ENCODE measurements around the gene VANGL2.

The VANGL2 gene

DNA sequence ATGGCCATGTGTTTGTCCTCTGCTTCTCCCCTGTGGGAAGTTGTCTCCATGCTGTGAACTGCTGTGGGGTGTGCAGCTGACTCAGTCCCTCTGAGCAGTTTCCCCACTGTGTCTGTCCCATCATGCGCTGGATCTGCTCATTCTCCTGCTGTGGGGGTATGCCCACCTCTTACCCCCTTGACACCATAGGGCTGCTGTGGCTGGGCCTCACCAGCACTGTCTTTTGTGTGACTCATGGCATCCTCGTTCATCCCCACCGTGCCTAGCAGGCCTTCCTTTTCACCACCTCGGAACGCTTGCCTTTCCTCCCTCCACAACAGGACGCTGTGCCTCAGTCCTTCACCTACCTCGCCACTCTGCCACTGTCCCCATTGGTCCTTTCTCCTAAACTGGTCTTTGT is 27.3 kb downstream of the VANGL2 start:
- DNase-seq (ENCODE audit: low read depth) = no peak
- TF ChIP-seq, protein P1, sequence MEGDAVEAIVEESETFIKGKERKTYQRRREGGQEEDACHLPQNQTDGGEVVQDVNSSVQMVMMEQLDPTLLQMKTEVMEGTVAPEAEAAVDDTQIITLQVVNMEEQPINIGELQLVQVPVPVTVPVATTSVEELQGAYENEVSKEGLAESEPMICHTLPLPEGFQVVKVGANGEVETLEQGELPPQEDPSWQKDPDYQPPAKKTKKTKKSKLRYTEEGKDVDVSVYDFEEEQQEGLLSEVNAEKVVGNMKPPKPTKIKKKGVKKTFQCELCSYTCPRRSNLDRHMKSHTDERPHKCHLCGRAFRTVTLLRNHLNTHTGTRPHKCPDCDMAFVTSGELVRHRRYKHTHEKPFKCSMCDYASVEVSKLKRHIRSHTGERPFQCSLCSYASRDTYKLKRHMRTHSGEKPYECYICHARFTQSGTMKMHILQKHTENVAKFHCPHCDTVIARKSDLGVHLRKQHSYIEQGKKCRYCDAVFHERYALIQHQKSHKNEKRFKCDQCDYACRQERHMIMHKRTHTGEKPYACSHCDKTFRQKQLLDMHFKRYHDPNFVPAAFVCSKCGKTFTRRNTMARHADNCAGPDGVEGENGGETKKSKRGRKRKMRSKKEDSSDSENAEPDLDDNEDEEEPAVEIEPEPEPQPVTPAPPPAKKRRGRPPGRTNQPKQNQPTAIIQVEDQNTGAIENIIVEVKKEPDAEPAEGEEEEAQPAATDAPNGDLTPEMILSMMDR (IDR thresholded peaks at IDR 0.05; ENCODE audit: insufficient read depth, low read depth, low read length, missing control alignments) = no peak
- H3K4me3 ChIP-seq (ENCODE audit: low read length) = no peak overlapping the region

DNA sequence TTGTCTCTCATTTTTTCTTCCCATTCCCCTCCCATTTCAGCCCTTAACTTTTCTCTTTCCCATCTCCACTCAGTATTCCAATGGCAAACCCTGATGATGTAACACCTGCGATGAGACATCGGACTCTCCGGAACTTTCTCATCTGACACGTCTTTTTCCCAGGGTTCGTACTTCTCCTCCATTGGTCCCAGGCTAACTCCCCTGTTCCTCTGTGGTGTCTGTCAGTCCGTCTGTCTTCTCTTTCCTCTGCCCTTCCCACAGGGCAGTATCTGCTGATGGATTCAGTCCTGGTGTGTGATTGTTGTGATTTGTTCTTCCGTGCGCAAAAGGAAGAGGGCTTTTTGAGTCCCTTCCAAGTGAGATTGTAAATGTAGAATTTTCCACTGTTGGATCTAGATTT is 27.7 kb downstream of the VANGL2 start:
- no peak for DNase-seq (ENCODE audit: low read depth)
- no peak overlapping the region for H3K4me3 ChIP-seq (ENCODE audit: low read length)
- TF ChIP-seq, protein P1 (IDR thresholded peaks at IDR 0.05; ENCODE audit: insufficient read depth, low read depth, low read length, missing control alignments) = no peak

DNA sequence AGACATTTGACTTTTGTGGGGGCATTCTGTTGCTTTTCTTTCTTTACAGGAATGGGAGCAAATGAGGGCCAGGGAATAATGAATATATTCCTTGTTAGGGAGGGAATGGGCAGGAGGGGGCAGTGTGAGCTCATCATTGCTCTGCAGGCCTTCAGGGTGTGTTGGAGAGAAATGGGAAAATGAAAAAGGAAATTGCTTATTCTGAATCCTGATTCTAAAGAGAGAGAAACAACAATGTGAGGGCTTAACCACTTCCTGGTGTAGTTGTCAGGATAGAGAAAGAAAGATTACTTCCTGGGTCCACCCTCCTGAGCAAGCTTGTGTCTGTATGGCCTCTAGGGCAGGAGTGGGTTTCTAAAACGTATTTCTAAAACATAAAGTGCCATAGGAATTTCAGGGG is 28.3 kb downstream of the VANGL2 start:
- peak; percentile 63 for DNase-seq (ENCODE audit: low read depth)
- H3K4me3 ChIP-seq (ENCODE audit: low read length) = no peak overlapping the region
- TF ChIP-seq, protein P1 (IDR thresholded peaks at IDR 0.05; ENCODE audit: insufficient read depth, low read depth, low read length, missing control alignments) = peak; percentile 59

DNA sequence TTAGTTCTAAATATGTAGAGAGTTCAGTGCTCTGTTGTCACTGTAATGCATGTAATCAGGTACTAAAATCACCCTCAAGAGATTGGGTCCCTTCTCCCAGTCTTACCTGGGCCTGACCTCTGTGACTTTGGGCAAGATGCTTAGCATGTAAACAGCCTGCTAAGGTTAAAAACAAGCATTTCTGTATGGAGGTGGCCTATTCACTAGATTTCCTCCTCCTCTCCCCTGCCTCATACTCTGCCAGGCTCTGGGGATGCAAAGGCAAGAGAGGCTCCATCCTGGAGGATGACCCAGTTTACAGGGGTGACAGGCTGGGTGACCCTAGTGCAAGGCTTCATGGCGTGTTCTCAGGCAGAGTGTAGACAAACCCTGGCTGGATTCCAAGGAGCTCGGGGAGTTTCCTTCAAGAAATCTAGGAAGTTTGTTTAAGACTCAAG is 28.8 kb downstream of the VANGL2 start:
- no peak for DNase-seq (ENCODE audit: low read depth)
- no peak overlapping the region for H3K4me3 ChIP-seq (ENCODE audit: low read length)
- TF ChIP-seq, protein P1 (IDR thresholded peaks at IDR 0.05; ENCODE audit: insufficient read depth, low read depth, low read length, missing control alignments) = no peak

DNA sequence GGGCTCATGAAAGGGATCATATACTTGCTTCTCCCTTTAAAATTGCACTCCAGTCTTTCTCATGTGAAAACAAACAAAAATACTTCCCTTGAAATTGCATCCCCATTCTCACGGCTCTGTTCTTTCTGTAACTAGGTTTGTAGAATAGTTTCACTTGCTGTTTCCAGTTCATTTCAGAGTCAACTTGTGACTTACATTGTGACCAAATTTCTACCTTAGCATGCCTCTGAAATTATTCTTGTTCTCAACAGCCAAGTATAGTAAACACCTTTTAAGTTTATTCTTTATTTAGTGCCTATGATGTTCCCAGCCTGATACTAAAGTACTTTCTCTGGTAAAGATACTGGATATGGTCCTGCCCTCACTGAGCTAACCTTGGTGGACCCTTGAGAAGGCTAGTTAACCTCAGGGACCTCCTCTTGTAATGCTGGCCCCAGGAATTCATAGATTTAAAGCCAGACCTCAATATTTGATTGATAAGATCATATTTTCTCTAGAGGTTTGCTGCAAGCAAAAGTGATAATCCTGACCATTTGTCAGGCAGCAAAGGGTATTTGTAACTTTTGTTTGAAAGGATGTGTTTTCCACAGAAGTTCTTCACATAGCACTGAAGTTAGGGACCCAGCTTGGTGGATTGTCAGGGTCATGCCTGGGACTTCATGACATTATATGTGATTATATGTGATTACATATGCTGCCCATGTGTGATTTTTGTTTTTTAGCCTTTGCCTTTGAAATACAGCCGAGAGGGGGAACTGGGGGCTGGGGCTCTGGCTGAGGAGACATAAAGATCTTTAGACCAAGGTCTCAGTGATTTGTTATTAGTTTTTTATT is 29.6 kb downstream of the VANGL2 start:
- DNase-seq (ENCODE audit: low read depth) = no peak
- TF ChIP-seq, protein P1 (IDR thresholded peaks at IDR 0.05; ENCODE audit: insufficient read depth, low read depth, low read length, missing control alignments) = no peak
- H3K4me3 ChIP-seq (ENCODE audit: low read length) = no peak overlapping the region

DNA sequence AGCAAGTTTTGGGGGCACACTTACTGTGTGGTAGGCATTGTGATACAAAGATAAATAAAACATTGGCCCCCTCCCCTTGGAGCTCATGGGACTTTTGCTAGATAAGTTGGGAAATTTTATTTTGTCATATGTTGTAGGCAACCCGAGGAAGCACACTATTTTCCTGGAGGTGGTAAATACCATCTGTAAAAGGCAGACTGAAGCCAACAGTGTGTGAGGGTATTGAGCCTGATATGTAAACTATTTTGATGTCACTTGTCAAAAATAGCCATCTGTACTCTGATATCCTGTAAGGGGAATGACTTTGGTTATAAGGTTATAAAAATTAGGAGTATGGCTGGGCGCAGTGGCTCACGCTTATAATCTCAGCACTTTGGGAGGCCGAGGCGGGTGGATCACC is 30.6 kb downstream of the VANGL2 start:
- H3K4me3 ChIP-seq (ENCODE audit: low read length) = no peak overlapping the region
- TF ChIP-seq, protein P1 (IDR thresholded peaks at IDR 0.05; ENCODE audit: insufficient read depth, low read depth, low read length, missing control alignments) = no peak
- no peak for DNase-seq (ENCODE audit: low read depth)

DNA sequence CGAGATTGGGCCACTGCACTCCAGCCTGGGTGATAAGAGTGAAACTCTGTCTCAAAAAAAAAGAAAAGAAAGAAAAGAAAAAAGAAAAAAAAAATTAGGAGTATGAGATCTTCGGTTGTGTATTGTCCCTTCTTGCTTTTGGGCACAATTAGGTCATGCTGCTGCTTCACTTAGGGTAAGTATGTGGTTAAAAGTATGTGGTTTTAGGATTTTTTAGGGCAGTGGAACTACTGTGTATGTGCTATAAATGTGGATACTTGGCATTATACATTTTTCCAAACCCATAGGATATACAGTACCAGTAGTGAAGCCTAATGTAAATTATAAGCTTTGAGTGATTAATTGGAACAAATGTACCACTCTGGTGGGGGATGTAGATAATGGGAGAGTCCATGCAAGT is 31.2 kb downstream of the VANGL2 start:
- TF ChIP-seq, protein P1 (IDR thresholded peaks at IDR 0.05; ENCODE audit: insufficient read depth, low read depth, low read length, missing control alignments) = no peak
- DNase-seq (ENCODE audit: low read depth) = no peak
- H3K4me3 ChIP-seq (ENCODE audit: low read length) = no peak overlapping the region
